Peyer's patch (tissue), 4 donors: ENCODE data around the gene LAMA4.
"Not testable (repeated sequence)": the region's sequence is repeated elsewhere in the genome, so short reads cannot be mapped to it uniquely, and the experiment has no call there.

ENCODE experiments used
- CTCF ChIP-seq, 6 experiments: fragments of 450-650 bp in 4 of 6; fragments of 200-600 bp in 2 of 6; sonication (generic) in 1 of 6; IDR thresholded peaks; one replicate each; pipeline ENCODE4 v1.5.1; 2017 to 2019; ENCODE audit warnings: antibody characterized with exemption in 6 of 6, mild to moderate bottlenecking in 3 of 6, moderate library complexity in 1 of 6
- POLR2A ChIP-seq, 2 donors: fragments of 450-650 bp; IDR thresholded peaks; one replicate each; pipeline ENCODE4 v1.5.1; 2017; ENCODE audit warnings: antibody characterized with exemption in 2 of 2, mild to moderate bottlenecking in 2 of 2, moderate library complexity in 2 of 2

- TF ChIP-seq POLR2A, CTCF (IDR thresholded peaks at IDR 0.05): not testable (repeated sequence)
These were observed 54.0 kb downstream of the LAMA4 start for GRCh38 chr6:112200185-112200914.
